Epithelial cell of esophagus (primary cell): ENCODE results near the gene RTN4.
A peak's percentile ranks its signal among the peaks of the same experiment; 100 is the strongest.

Experiments used
- DNase-seq: peaks from one replicate; pipeline ENCODE4 v3.0.0; 2010; ENCODE audit warnings: low read depth
- H3K4me3 ChIP-seq: 2 replicates; pipeline ENCODE4 v1.5.1; 2011; ENCODE audit warnings: mild to moderate bottlenecking, low read length, control low read depth
- TF ChIP-seq, protein P1 (sequence below): IDR thresholded peaks from 2 replicates; pipeline ENCODE4 v1.5.1; 2011; ENCODE audit warnings: low read depth, mild to moderate bottlenecking, low read length, control low read depth, inconsistent platforms; ENCODE audit not compliant: insufficient read depth; ENCODE audit errors: missing control alignments

RTN4 gene

DNA sequence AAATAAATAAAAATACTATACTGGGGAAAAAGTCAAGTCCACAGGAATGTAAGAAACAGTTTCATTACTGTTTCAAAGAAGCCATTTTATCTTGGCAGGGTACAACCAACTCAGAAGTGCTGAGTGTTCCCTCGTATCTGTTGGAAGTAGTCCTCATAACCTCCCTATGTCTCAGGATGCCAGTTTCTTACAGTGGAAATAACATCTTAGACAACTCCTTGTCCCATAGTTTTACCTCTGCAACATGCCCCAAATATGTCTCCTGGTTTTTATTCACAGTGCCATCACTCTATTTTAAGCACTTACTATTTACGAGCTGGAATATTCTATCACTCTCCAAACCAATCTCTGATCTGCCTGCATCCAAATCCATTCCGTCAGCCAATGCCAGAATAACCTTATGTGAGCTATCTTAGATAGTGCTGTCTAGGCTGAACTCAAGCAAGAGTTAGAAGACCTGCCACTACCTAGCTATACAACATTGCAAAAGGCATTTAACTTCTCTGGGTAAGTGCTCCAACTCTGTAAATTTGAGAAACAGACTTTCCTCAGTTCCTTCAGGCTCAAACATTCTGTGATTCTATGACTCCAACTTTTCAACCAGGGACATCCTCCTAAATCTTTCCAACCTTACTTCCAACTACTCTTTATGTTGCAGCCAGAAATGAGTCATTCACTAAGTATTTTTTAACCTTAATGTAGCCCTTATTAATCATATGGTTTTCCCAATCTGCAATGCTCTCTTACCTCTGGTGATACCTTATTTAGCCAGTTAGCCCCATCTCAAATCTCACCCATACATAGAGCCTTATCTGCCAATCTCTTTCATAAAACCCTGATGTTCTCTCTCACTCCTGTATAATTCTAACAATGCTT lies 66.7 kb downstream of the RTN4 start:
- TF ChIP-seq, protein P1, sequence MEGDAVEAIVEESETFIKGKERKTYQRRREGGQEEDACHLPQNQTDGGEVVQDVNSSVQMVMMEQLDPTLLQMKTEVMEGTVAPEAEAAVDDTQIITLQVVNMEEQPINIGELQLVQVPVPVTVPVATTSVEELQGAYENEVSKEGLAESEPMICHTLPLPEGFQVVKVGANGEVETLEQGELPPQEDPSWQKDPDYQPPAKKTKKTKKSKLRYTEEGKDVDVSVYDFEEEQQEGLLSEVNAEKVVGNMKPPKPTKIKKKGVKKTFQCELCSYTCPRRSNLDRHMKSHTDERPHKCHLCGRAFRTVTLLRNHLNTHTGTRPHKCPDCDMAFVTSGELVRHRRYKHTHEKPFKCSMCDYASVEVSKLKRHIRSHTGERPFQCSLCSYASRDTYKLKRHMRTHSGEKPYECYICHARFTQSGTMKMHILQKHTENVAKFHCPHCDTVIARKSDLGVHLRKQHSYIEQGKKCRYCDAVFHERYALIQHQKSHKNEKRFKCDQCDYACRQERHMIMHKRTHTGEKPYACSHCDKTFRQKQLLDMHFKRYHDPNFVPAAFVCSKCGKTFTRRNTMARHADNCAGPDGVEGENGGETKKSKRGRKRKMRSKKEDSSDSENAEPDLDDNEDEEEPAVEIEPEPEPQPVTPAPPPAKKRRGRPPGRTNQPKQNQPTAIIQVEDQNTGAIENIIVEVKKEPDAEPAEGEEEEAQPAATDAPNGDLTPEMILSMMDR, result no peak
- DNase-seq, result peak; percentile 63
- H3K4me3 ChIP-seq, result no peak overlapping the region

DNA sequence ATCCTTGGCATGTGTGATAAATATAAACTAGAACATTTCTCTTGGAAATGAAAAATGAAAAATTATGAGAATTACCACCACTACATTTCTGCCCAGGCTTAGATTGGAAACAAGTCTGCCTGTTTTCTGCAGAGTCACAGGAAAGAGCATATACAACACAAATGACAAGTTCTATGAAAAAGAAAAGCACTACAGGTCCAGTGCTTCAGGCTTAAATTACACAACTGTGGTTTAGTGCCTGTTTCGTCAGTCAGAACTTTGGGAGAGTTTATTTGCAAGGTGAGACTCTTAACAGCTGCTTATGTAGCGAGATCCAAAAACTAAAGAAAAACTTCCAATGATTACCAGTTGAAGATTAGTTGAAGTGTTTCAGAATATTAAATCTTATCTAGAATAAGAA lies 68.9 kb downstream of the RTN4 start:
- TF ChIP-seq, protein P1, result no peak
- peak; percentile 23 for DNase-seq
- H3K4me3 ChIP-seq, result no peak overlapping the region

DNA sequence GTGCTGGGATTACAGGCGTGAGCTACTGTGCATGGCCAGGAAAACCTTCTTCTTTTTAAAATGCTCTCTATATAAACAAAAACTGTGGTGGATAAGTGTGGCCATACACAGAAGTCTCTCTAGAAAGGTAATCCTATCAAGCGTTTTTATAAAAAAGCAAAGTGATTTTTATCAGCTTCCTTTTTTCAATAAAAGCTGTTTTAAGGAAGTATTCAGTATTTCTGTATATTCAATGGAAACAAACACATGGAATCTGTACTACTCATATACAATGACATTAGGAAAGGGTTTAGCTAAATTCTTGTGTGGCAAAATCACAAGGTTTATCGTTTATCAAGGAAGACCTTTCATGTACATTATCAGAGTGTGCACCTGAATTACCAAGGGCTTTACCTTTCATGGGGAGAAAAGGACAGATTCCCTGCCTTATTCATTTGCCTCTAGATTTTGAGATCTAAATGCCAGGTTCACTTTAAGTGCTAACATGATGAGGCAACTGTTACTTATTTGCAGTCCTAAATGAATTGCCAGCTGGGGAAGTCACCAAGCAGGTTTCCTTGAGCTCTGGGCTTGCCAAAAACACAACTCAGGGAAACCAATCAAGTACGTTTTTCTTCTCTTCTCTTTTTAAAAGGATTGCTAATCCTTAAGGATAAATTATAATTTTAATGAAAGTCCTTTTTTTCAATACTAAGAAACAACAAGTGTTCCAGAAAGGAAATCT lies 70.8 kb downstream of the RTN4 start:
- TF ChIP-seq, protein P1, result no peak
- H3K4me3 ChIP-seq, result no peak overlapping the region
- peak; percentile 85 for DNase-seq

DNA sequence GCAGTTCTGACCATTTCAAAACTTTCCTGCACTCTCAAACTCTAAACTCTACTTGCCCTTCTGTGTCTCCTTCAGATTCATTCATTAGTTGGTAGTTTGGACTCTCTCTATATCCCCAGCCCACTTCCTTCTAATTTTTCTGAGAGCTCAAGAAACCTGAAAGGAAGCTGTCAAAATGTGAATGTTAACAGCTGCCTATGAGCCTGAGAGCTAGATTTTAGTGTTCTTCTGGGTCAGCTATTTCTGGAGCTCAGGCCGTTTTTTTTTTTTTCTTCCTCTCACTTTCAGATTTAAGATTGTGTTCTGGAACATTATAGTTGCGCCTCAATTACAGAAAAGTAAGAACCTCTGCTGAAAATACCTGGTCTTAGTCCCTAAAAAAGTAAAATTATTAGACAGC lies 73.1 kb downstream of the RTN4 start:
- no peak overlapping the region for H3K4me3 ChIP-seq
- no peak for DNase-seq
- TF ChIP-seq, protein P1, result no peak

DNA sequence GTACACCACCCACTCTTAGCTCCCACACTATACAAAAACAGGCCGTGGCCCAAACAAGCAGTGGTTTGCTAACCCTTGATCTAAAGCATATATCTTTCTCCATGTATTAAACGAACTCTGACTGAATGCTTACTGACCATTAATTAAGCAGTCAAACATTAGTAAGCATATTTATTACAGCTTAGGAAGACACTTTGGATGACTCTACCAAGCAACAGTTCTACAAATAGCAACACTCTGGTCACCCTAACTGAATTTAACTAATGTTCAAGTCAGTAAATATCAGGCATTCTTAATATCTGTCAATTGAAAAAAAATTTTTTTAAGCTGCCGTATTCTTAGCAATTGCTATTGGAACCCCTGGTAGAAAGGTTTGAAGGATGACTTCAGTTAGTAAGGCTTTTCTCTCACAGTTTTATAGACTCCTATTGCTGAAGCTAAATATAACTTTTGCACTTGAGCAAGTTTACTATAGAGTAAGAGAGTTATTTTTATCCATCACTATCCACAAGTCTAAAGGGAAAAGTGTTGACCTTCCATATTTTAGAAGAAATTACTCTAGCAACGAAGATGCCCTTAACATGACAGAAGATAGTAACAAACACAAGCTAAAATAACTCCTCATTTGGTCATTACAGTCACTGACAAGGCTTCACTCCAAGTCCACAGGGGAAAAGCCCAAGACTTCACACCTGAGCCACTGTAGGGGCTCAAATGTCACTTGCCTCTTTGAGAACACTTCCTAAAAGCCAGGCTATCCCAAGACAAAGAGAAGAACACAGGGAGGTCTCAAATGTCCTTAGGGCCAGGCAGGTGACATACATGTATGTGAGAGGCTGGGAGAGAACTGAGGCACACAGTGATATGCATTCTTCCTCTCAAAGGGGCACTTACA lies 74.4 kb downstream of the RTN4 start:
- no peak for DNase-seq
- H3K4me3 ChIP-seq, result no peak overlapping the region
- TF ChIP-seq, protein P1, result no peak

DNA sequence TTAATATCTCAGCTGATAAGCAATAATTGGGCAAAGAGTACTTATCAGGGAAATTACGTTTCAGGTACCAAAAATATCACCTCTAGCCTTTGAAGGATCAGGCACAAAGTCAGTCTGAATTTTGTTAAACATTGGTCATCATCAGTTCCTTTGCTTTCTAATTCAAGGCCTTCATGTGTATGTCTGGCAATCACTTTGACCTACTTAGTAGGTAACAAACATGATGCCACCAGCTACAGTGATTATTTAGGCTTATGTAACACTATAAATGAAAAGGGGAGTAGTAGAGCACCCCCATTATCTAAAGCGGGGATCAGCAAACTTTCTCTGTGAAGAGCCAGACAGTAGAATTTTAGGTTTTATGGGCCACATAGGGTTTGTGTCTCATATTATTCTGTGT lies 75.1 kb downstream of the RTN4 start:
- no peak overlapping the region for H3K4me3 ChIP-seq
- TF ChIP-seq, protein P1, result no peak
- no peak for DNase-seq
